Measurements from ENCODE around the gene NDUFAF7. TPM values are rescaled to one million over a fixed set of nuclear protein-coding genes. Genes with fewer than 3 reads are reported as not detected.
"Not testable (repeated sequence)": the region's sequence is repeated elsewhere in the genome, so short reads cannot be mapped to it uniquely, and the experiment has no call there.

NDUFAF7 gene
- total RNA-seq, 1 experiment from 2014 or later: 25.0 TPM

DNA sequence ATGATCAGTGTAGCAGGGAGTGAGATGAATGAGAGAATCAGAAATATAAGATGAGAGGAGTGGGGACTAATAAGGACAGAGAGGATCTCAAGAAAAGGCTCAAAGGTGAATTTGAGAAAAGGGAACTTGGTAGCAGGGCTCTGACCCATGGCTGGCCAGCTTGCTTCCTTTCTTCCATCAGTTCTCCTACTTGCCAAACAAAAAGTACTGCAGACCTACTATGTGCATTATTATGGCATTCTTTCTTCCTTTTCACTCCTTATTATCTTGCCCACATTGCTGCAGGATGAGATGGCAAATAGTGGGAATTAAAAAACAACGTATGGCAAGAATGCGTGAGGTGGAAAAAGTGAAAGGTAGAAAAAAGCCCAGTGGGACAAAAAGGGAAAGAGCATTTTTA lies 60.2 kb downstream of the NDUFAF7 start:
- Histone ChIP-seq H3K27me3 (replicated peaks; ENCODE audit: insufficient read depth, low read depth, low read length, poor library complexity) (no peaks in the 10 kb centered on the region), H3K4me3 (ENCODE audit: low read depth, low read length, poor library complexity, severe bottlenecking) (no peak overlapping the region), H3K4me1 (ENCODE audit: insufficient read depth, low read length, poor library complexity, severe bottlenecking) (no peaks in the 10 kb centered on the region), H3K36me3 (ENCODE audit: insufficient read depth, low read length, poor library complexity, severe bottlenecking) (peaks cover 10% of the 10 kb centered on the region), H3K27ac (ENCODE audit: low read depth, low read length, poor library complexity, severe bottlenecking) (no peak overlapping the region), H3K9me3 (ENCODE audit: low read depth, low read length, poor library complexity, severe bottlenecking) (no peaks in the 10 kb centered on the region)
- no peak for DNase-seq (ENCODE audit: low spot score)
- intact Hi-C loops (cut with micrococcal nuclease; ENCODE audit: unreplicated experiment): no loop called here
- CTCF ChIA-PET: no interaction called here
- TF ChIP-seq EZH2 (IDR thresholded peaks at IDR 0.05; ENCODE audit: borderline replicate concordance, low read depth, low read length, poor library complexity, severe bottlenecking): no peak
- TF ChIP-seq, protein P1, sequence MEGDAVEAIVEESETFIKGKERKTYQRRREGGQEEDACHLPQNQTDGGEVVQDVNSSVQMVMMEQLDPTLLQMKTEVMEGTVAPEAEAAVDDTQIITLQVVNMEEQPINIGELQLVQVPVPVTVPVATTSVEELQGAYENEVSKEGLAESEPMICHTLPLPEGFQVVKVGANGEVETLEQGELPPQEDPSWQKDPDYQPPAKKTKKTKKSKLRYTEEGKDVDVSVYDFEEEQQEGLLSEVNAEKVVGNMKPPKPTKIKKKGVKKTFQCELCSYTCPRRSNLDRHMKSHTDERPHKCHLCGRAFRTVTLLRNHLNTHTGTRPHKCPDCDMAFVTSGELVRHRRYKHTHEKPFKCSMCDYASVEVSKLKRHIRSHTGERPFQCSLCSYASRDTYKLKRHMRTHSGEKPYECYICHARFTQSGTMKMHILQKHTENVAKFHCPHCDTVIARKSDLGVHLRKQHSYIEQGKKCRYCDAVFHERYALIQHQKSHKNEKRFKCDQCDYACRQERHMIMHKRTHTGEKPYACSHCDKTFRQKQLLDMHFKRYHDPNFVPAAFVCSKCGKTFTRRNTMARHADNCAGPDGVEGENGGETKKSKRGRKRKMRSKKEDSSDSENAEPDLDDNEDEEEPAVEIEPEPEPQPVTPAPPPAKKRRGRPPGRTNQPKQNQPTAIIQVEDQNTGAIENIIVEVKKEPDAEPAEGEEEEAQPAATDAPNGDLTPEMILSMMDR (conservative IDR thresholded peaks at IDR 0.05; ENCODE audit: low read depth, low read length): no peak
- TSS peak; percentile 15 for BruUV-seq (replicated peaks)
- POLR2A ChIA-PET (ENCODE audit: low non-redundant PET): no interaction called here

GRCh38 chr2:37294858-37295257 lies 63.4 kb downstream of the NDUFAF7 start:
- H3K9me3 ChIP-seq (ENCODE audit: low read depth, low read length, poor library complexity, severe bottlenecking); H3K27me3 ChIP-seq (replicated peaks; ENCODE audit: insufficient read depth, low read depth, low read length, poor library complexity); H3K4me1 ChIP-seq (ENCODE audit: insufficient read depth, low read length, poor library complexity, severe bottlenecking); CTCF ChIA-PET; intact Hi-C loops (cut with micrococcal nuclease; ENCODE audit: unreplicated experiment); H3K4me3 ChIP-seq (ENCODE audit: low read depth, low read length, poor library complexity, severe bottlenecking); BruUV-seq (replicated peaks); POLR2A ChIA-PET (ENCODE audit: low non-redundant PET); DNase-seq (ENCODE audit: low spot score); H3K36me3 ChIP-seq (ENCODE audit: insufficient read depth, low read length, poor library complexity, severe bottlenecking); H3K27ac ChIP-seq (ENCODE audit: low read depth, low read length, poor library complexity, severe bottlenecking): not testable (repeated sequence)

DNA sequence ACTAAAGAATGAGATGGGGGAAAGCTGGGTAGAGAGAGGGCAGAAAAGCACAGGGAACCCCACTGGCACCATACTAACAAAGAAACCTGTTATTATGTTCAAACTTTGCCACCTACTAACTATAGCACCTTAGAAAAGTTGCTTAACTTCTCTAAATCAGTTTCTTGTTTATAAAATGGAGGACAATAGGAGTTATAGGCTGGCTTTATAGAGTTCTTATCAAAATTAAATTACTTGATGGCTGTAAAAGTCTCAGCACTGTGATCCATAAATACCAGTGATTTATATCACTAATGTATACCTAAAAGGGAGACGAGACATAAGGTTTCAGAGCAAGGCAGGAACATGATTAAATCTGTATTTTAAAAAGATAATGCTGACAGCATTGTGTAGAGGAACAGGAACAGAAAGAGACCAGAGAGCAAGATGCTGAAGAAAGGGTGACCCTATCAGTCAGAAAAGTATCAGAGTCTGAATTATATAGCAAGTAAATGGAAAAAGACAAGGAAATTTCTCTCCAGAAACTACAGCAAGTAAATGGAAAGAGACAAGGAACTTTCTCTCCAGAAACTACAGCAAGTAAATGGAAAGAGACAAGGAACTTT lies 64.1 kb downstream of the NDUFAF7 start:
- BruUV-seq (replicated peaks): no TSS peak
- intact Hi-C loops (cut with micrococcal nuclease; ENCODE audit: unreplicated experiment): no loop called here

More for the DNA sequence above, 64.1 kb downstream of the NDUFAF7 start:
- DNase-seq (ENCODE audit: low spot score): no peak
- Histone ChIP-seq H3K27ac (ENCODE audit: low read depth, low read length, poor library complexity, severe bottlenecking) (no peak overlapping the region), H3K9me3 (ENCODE audit: low read depth, low read length, poor library complexity, severe bottlenecking) (no peaks in the 10 kb centered on the region), H3K4me1 (ENCODE audit: insufficient read depth, low read length, poor library complexity, severe bottlenecking) (no peaks in the 10 kb centered on the region), H3K36me3 (ENCODE audit: insufficient read depth, low read length, poor library complexity, severe bottlenecking) (peaks cover 6% of the 10 kb centered on the region), H3K4me3 (ENCODE audit: low read depth, low read length, poor library complexity, severe bottlenecking) (no peak overlapping the region), H3K27me3 (replicated peaks; ENCODE audit: insufficient read depth, low read depth, low read length, poor library complexity) (no peaks in the 10 kb centered on the region)
- CTCF ChIA-PET: no interaction called here
- TF ChIP-seq, protein P1 (conservative IDR thresholded peaks at IDR 0.05; ENCODE audit: low read depth, low read length): no peak
- TF ChIP-seq EZH2 (IDR thresholded peaks at IDR 0.05; ENCODE audit: borderline replicate concordance, low read depth, low read length, poor library complexity, severe bottlenecking): no peak
- POLR2A ChIA-PET (ENCODE audit: low non-redundant PET): no interaction called here

All from A673 (cell line).